WTC11 (cell line): ENCODE results near the gene RAP1GDS1. TPM values are rescaled to one million over a fixed set of nuclear protein-coding genes. Genes with fewer than 3 reads are reported as not detected.

Experiments used
- ATAC-seq: fragments of 200-7000 bp; cut with Tn5 transposase; 2 replicates; pipeline ENCODE4 v1.10.0; 2021; ENCODE audit warnings: mild to moderate bottlenecking, moderate library complexity
- CTCF ChIA-PET: fragments of 300-600 bp; sonication (Branson Sonifier 250); formaldehyde crosslinking; loops from one replicate; lab custom pipeline; 2021; ENCODE audit warnings: antibody characterized with exemption; lab: Charles Lee
- POLR2A ChIA-PET: fragments of 350-600 bp; sonication (Branson Sonifier 250); formaldehyde crosslinking; loops from one replicate; lab custom pipeline; 2021; ENCODE audit warnings: antibody characterized with exemption; lab: Charles Lee
- DNase-seq: peaks from one replicate; pipeline ENCODE4 v3.0.0; 2021; ENCODE audit warnings: low spot score
- H3K27ac Mint-ChIP-seq: 2 replicates; pipeline ENCODE4 v1.8.0; 2021; ENCODE audit warnings: mixed read lengths
- H3K27me3 Mint-ChIP-seq: 2 replicates; pipeline ENCODE4 v1.8.0; 2021; ENCODE audit warnings: low read depth, mild to moderate bottlenecking, moderate library complexity, mixed read lengths
- H3K36me3 Mint-ChIP-seq: 2 replicates; pipeline ENCODE4 v1.8.0; 2021; ENCODE audit warnings: mixed read lengths
- H3K4me1 Mint-ChIP-seq: 2 replicates; pipeline ENCODE4 v1.8.0; 2022; ENCODE audit warnings: mixed read lengths
- H3K4me3 Mint-ChIP-seq: 2 replicates; pipeline ENCODE4 v1.8.0; 2021; ENCODE audit warnings: mild to moderate bottlenecking, moderate library complexity, mixed read lengths
- H3K9me3 Mint-ChIP-seq: 2 replicates; pipeline ENCODE4 v1.8.0; 2021; ENCODE audit warnings: mixed read lengths
- CDX4 ChIP-seq: fragments of 250-450 bp; sonication (Bioruptor Pico); IDR thresholded peaks from 2 replicates; pipeline ENCODE4 v1.9.0; 2021; ENCODE audit warnings: moderate library complexity, mild to moderate bottlenecking, inconsistent platforms, borderline replicate concordance
- CREM ChIP-seq: sonication (generic); formaldehyde crosslinking; IDR thresholded peaks from 2 replicates; pipeline ENCODE4 v1.8.1; 2022; ENCODE audit warnings: mild to moderate bottlenecking, missing genetic modification reagents, moderate library complexity
- ELF4 ChIP-seq: sonication (generic); formaldehyde crosslinking; IDR thresholded peaks from 2 replicates; pipeline ENCODE4 v1.8.1; 2022; ENCODE audit warnings: low read depth, mild to moderate bottlenecking, moderate library complexity, missing genetic modification reagents
- EMX1 ChIP-seq: fragments of 250-450 bp; sonication (Bioruptor Pico); IDR thresholded peaks from 2 replicates; pipeline ENCODE4 v1.8.0; 2021; ENCODE audit warnings: mild to moderate bottlenecking
- GABPB1 ChIP-seq: sonication (generic); formaldehyde crosslinking; IDR thresholded peaks from 2 replicates; pipeline ENCODE4 v1.8.1; 2023; ENCODE audit warnings: mild to moderate bottlenecking, missing genetic modification reagents
- GRHL2 ChIP-seq: fragments of 250-450 bp; sonication (Bioruptor Pico); IDR thresholded peaks from 2 replicates; pipeline ENCODE4 v1.8.0; 2022; ENCODE audit warnings: mild to moderate bottlenecking, moderate library complexity; ENCODE audit not compliant: insufficient replicate concordance, severe bottlenecking
- HMGA2 ChIP-seq: fragments of 250-450 bp; sonication (Bioruptor Pico); IDR thresholded peaks from 2 replicates; pipeline ENCODE4 v1.4.0; 2021; ENCODE audit warnings: mild to moderate bottlenecking, moderate library complexity
- MYBL2 ChIP-seq: sonication (generic); formaldehyde crosslinking; IDR thresholded peaks from 2 replicates; pipeline ENCODE4 v1.8.1; 2023; ENCODE audit warnings: mild to moderate bottlenecking, moderate library complexity, missing genetic modification reagents
- NR1H2 ChIP-seq: sonication (generic); formaldehyde crosslinking; IDR thresholded peaks from 2 replicates; pipeline ENCODE4 v1.9.0; 2021; ENCODE audit warnings: mild to moderate bottlenecking, moderate library complexity, missing genetic modification reagents
- NR2C2 ChIP-seq: sonication (generic); formaldehyde crosslinking; IDR thresholded peaks from 2 replicates; pipeline ENCODE4 v1.8.0; 2022; ENCODE audit warnings: mild to moderate bottlenecking, missing genetic modification reagents
- PRRX2 ChIP-seq: fragments of 250-450 bp; sonication (Bioruptor Pico); IDR thresholded peaks from 2 replicates; pipeline ENCODE4 v1.8.0; 2021; ENCODE audit warnings: mild to moderate bottlenecking
- RELA ChIP-seq: sonication (generic); formaldehyde crosslinking; IDR thresholded peaks from 2 replicates; pipeline ENCODE4 v1.8.1; 2022; ENCODE audit warnings: missing genetic modification reagents, mild to moderate bottlenecking, borderline replicate concordance
- TCF7 ChIP-seq: sonication (generic); formaldehyde crosslinking; IDR thresholded peaks from 2 replicates; pipeline ENCODE4 v1.8.0; 2022; ENCODE audit warnings: mild to moderate bottlenecking, low read depth, missing genetic modification reagents, moderate library complexity
- TEAD4 ChIP-seq: sonication (generic); formaldehyde crosslinking; IDR thresholded peaks from 2 replicates; pipeline ENCODE4 v1.8.0; 2022; ENCODE audit warnings: mild to moderate bottlenecking, missing genetic modification reagents
- TP53 ChIP-seq: sonication (generic); formaldehyde crosslinking; IDR thresholded peaks from 2 replicates; pipeline ENCODE4 v1.8.1; 2023; ENCODE audit warnings: mild to moderate bottlenecking, missing genetic modification reagents
- ZNF219 ChIP-seq: sonication (generic); formaldehyde crosslinking; IDR thresholded peaks from 2 replicates; pipeline ENCODE4 v1.8.0; 2023; ENCODE audit warnings: missing genetic modification reagents, mild to moderate bottlenecking, borderline replicate concordance
- ZNF317 ChIP-seq: sonication (generic); formaldehyde crosslinking; IDR thresholded peaks from 2 replicates; pipeline ENCODE4 v1.8.1; 2023; ENCODE audit warnings: low read depth, mild to moderate bottlenecking, moderate library complexity, missing genetic modification reagents, borderline replicate concordance
- ZNF396 ChIP-seq: fragments of 250-450 bp; sonication (Bioruptor Pico); IDR thresholded peaks from 2 replicates; pipeline ENCODE4 v1.8.0; 2021; ENCODE audit warnings: mild to moderate bottlenecking, moderate library complexity, borderline replicate concordance
- ZNF416 ChIP-seq: fragments of 250-450 bp; sonication (Bioruptor Pico); IDR thresholded peaks from 2 replicates; pipeline ENCODE4 v1.9.0; 2021; ENCODE audit warnings: mild to moderate bottlenecking, inconsistent platforms
- ZNF671 ChIP-seq: fragments of 250-450 bp; sonication (Bioruptor Pico); IDR thresholded peaks from 2 replicates; pipeline ENCODE4 v1.8.0; 2021; ENCODE audit warnings: mild to moderate bottlenecking
- total RNA-seq: library from RNA; stranded (reverse); gene quantifications from 3 replicates; pipeline ENCODE4 v1.2.3, GENCODE V29; 2021
- TF ChIP-seq, protein P1 (sequence below): sonication (generic); formaldehyde crosslinking; IDR thresholded peaks from 2 replicates; pipeline ENCODE4 v1.8.1; 2023; ENCODE audit warnings: mild to moderate bottlenecking, missing genetic modification reagents
- TF ChIP-seq, protein P2 (sequence below): fragments of 250-450 bp; sonication (Bioruptor Pico); IDR thresholded peaks from 2 replicates; pipeline ENCODE4 v1.8.0; 2021; ENCODE audit warnings: mild to moderate bottlenecking
- TF ChIP-seq, protein P3 (sequence below): sonication (generic); formaldehyde crosslinking; IDR thresholded peaks from 2 replicates; pipeline ENCODE4 v1.8.1; 2023; ENCODE audit warnings: mild to moderate bottlenecking, missing genetic modification reagents, borderline replicate concordance
- TF ChIP-seq, protein P4 (sequence below): sonication (generic); formaldehyde crosslinking; IDR thresholded peaks from 2 replicates; pipeline ENCODE4 v1.8.1; 2022; ENCODE audit warnings: missing genetic modification reagents, borderline replicate concordance
- TF ChIP-seq, protein P5 (sequence below): sonication (generic); formaldehyde crosslinking; IDR thresholded peaks from 2 replicates; pipeline ENCODE4 v1.8.0; 2022; ENCODE audit warnings: missing genetic modification reagents

Gene RAP1GDS1
- total RNA-seq, 1 experiment from 2014 or later, result 29.9 TPM

- DNase-seq (no peak), ATAC-seq (no peak)
- ChIA-PET CTCF (no interaction called here), POLR2A (interaction anchor here (1.0 kb wide), 1 partner anchor 18 kb away, joined by 4 read pairs; the partner anchor contains the start of gene RAP1GDS1)
- H3K27ac Mint-ChIP-seq, result no peak overlapping the region
- no peak overlapping the region for H3K4me3 Mint-ChIP-seq
- H3K27me3 Mint-ChIP-seq, result no peaks in the 10 kb centered on the region
- no peaks in the 10 kb centered on the region for H3K9me3 Mint-ChIP-seq
- H3K36me3 Mint-ChIP-seq, result no peaks in the 10 kb centered on the region
- H3K4me1 Mint-ChIP-seq, result peaks cover 12% of the 10 kb centered on the region
- TF ChIP-seq ZNF416 (CRISPR knock-in tag) (no peak), MYBL2 (CRISPR knock-in tag) (no peak), PRRX2 (no peak), ZNF671 (no peak), TP53 (CRISPR knock-in tag) (no peak), ZNF317 (CRISPR knock-in tag) (no peak), ZNF219 (no peak), HMGA2 (CRISPR knock-in tag) (no peak), TEAD4 (CRISPR knock-in tag) (no peak), GRHL2 (CRISPR knock-in tag) (no peak)
- TF ChIP-seq, protein P1, sequence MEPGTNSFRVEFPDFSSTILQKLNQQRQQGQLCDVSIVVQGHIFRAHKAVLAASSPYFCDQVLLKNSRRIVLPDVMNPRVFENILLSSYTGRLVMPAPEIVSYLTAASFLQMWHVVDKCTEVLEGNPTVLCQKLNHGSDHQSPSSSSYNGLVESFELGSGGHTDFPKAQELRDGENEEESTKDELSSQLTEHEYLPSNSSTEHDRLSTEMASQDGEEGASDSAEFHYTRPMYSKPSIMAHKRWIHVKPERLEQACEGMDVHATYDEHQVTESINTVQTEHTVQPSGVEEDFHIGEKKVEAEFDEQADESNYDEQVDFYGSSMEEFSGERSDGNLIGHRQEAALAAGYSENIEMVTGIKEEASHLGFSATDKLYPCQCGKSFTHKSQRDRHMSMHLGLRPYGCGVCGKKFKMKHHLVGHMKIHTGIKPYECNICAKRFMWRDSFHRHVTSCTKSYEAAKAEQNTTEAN, result no peak
- TF ChIP-seq, protein P2, sequence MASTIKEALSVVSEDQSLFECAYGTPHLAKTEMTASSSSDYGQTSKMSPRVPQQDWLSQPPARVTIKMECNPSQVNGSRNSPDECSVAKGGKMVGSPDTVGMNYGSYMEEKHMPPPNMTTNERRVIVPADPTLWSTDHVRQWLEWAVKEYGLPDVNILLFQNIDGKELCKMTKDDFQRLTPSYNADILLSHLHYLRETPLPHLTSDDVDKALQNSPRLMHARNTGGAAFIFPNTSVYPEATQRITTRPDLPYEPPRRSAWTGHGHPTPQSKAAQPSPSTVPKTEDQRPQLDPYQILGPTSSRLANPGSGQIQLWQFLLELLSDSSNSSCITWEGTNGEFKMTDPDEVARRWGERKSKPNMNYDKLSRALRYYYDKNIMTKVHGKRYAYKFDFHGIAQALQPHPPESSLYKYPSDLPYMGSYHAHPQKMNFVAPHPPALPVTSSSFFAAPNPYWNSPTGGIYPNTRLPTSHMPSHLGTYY (CRISPR knock-in tag), result no peak
- TF ChIP-seq, all 79 proteins: peak for 0
Measured at GRCh38 chr4:98242538-98242937, 18.6 kb upstream of the RAP1GDS1 start.

DNA sequence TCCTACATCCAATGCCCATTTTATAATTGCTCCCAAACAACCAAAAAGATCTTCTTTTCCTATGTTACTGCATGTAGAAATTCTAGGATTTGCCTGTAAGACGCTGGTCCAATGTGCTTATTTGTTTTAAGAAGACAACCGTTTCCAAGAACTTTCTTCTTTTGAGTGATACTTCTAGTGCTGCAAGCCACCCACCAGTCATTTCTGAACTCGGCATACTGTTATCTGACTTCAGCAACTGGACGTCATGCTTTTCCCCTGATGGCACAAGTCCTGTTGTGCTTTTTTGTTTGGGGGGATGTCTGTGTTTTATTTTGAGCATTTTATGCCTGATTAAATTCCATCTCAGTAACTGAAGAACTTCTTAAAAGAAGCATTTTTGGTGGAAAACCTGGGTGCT, 16.0 kb upstream of the RAP1GDS1 start:
- no peaks in the 10 kb centered on the region for H3K4me1 Mint-ChIP-seq
- POLR2A ChIA-PET, result no interaction called here
- CTCF ChIA-PET, result no interaction called here
- no peak for DNase-seq
- H3K36me3 Mint-ChIP-seq, result no peaks in the 10 kb centered on the region
- H3K9me3 Mint-ChIP-seq, result no peaks in the 10 kb centered on the region
- no peak overlapping the region for H3K4me3 Mint-ChIP-seq
- no peak overlapping the region for H3K27ac Mint-ChIP-seq
- H3K27me3 Mint-ChIP-seq, result no peaks in the 10 kb centered on the region
- no peak for ATAC-seq
- TF ChIP-seq CDX4 (CRISPR knock-in tag) (no peak), NR2C2 (CRISPR knock-in tag) (no peak), ELF4 (no peak), ZNF396 (CRISPR knock-in tag) (no peak), TCF7 (no peak), EMX1 (no peak), NR1H2 (CRISPR knock-in tag) (no peak), RELA (CRISPR knock-in tag) (no peak), HMGA2 (CRISPR knock-in tag) (no peak), GABPB1 (CRISPR knock-in tag) (no peak), CREM (CRISPR knock-in tag) (no peak)
- TF ChIP-seq, protein P3, sequence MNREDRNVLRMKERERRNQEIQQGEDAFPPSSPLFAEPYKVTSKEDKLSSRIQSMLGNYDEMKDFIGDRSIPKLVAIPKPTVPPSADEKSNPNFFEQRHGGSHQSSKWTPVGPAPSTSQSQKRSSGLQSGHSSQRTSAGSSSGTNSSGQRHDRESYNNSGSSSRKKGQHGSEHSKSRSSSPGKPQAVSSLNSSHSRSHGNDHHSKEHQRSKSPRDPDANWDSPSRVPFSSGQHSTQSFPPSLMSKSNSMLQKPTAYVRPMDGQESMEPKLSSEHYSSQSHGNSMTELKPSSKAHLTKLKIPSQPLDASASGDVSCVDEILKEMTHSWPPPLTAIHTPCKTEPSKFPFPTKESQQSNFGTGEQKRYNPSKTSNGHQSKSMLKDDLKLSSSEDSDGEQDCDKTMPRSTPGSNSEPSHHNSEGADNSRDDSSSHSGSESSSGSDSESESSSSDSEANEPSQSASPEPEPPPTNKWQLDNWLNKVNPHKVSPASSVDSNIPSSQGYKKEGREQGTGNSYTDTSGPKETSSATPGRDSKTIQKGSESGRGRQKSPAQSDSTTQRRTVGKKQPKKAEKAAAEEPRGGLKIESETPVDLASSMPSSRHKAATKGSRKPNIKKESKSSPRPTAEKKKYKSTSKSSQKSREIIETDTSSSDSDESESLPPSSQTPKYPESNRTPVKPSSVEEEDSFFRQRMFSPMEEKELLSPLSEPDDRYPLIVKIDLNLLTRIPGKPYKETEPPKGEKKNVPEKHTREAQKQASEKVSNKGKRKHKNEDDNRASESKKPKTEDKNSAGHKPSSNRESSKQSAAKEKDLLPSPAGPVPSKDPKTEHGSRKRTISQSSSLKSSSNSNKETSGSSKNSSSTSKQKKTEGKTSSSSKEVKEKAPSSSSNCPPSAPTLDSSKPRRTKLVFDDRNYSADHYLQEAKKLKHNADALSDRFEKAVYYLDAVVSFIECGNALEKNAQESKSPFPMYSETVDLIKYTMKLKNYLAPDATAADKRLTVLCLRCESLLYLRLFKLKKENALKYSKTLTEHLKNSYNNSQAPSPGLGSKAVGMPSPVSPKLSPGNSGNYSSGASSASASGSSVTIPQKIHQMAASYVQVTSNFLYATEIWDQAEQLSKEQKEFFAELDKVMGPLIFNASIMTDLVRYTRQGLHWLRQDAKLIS (CRISPR knock-in tag), result no peak
- TF ChIP-seq, protein P4, sequence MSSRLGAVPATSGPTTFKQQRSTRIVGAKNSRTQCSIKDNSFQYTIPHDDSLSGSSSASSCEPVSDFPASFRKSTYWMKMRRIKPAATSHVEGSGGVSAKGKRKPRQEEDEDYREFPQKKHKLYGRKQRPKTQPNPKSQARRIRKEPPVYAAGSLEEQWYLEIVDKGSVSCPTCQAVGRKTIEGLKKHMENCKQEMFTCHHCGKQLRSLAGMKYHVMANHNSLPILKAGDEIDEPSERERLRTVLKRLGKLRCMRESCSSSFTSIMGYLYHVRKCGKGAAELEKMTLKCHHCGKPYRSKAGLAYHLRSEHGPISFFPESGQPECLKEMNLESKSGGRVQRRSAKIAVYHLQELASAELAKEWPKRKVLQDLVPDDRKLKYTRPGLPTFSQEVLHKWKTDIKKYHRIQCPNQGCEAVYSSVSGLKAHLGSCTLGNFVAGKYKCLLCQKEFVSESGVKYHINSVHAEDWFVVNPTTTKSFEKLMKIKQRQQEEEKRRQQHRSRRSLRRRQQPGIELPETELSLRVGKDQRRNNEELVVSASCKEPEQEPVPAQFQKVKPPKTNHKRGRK, result no peak
- TF ChIP-seq, protein P5, sequence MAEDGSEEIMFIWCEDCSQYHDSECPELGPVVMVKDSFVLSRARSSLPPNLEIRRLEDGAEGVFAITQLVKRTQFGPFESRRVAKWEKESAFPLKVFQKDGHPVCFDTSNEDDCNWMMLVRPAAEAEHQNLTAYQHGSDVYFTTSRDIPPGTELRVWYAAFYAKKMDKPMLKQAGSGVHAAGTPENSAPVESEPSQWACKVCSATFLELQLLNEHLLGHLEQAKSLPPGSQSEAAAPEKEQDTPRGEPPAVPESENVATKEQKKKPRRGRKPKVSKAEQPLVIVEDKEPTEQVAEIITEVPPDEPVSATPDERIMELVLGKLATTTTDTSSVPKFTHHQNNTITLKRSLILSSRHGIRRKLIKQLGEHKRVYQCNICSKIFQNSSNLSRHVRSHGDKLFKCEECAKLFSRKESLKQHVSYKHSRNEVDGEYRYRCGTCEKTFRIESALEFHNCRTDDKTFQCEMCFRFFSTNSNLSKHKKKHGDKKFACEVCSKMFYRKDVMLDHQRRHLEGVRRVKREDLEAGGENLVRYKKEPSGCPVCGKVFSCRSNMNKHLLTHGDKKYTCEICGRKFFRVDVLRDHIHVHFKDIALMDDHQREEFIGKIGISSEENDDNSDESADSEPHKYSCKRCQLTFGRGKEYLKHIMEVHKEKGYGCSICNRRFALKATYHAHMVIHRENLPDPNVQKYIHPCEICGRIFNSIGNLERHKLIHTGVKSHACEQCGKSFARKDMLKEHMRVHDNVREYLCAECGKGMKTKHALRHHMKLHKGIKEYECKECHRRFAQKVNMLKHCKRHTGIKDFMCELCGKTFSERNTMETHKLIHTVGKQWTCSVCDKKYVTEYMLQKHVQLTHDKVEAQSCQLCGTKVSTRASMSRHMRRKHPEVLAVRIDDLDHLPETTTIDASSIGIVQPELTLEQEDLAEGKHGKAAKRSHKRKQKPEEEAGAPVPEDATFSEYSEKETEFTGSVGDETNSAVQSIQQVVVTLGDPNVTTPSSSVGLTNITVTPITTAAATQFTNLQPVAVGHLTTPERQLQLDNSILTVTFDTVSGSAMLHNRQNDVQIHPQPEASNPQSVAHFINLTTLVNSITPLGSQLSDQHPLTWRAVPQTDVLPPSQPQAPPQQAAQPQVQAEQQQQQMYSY (CRISPR knock-in tag), result no peak
